ENCODE results near the gene TMUB1.

TMUB1 gene

GRCh38 chr7:151040616-151041375 is 42.5 kb downstream of the TMUB1 start:
- no peak overlapping the region for H3K18ac ChIP-seq (ENCODE audit: low read length)
- peaks cover 13% of the 10 kb centered on the region for H3K79me1 ChIP-seq (ENCODE audit: low read length)
- no peak overlapping the region for H3K4me3 ChIP-seq (ENCODE audit: low read depth, low read length)
- H3K27ac ChIP-seq (ENCODE audit: low read depth, low read length): no peak overlapping the region
- no peak for DNase-seq
- no peak overlapping the region for H4K8ac ChIP-seq (ENCODE audit: low read depth, low read length)
- no peak overlapping the region for H3K9ac ChIP-seq (ENCODE audit: low read length)
- H3K36me3 ChIP-seq (ENCODE audit: control insufficient read depth in 1 of 2, insufficient read depth in 2 of 2, low read length in 2 of 2): peaks cover 39 to 47% of the 10 kb centered on the region in 2 experiments
- peaks cover 19 to 21% of the 10 kb centered on the region in 2 experiments for H3K4me1 ChIP-seq (ENCODE audit: control insufficient read depth in 1 of 2, insufficient read depth in 2 of 2, low read length in 2 of 2)
- H2AFZ ChIP-seq (ENCODE audit: insufficient read depth, low read length, poor library complexity): no peak overlapping the region
- WGBS (ENCODE audit: extremely low coverage, insufficient coverage, insufficient read length): no CpG with 5 or more reads among the region's 30 CpGs
- peak overlapping the region; percentile 13 for H2AK5ac ChIP-seq (ENCODE audit: low read length)
- peak overlapping the region; percentile 33 for H3K14ac ChIP-seq (ENCODE audit: low read length)
- H3K4ac ChIP-seq (ENCODE audit: low read depth, low read length): no peak overlapping the region
- H3K27me3 ChIP-seq (ENCODE audit: insufficient read depth, low read length): no peaks in the 10 kb centered on the region
- H3K4me2 ChIP-seq (ENCODE audit: low read length): no peak overlapping the region
- H4K91ac ChIP-seq (ENCODE audit: low read depth, low read length): peak overlapping the region; percentile 74
- H3K23ac ChIP-seq (ENCODE audit: low read length): no peak overlapping the region
- peak overlapping the region; percentile 65 for H2BK120ac ChIP-seq (ENCODE audit: insufficient read depth, low read length, poor library complexity)
- no peaks in the 10 kb centered on the region for H3K79me2 ChIP-seq (ENCODE audit: control insufficient read depth, insufficient read depth, low read length, poor library complexity)
- peak overlapping the region; percentile 42 for H2BK12ac ChIP-seq (ENCODE audit: low read length)
- peaks cover 1% of the 10 kb centered on the region for H3K9me3 ChIP-seq (ENCODE audit: insufficient read depth, low read depth, low read length)
- no peak overlapping the region for H4K12ac ChIP-seq (ENCODE audit: low read depth, low read length)
- H2BK5ac ChIP-seq (ENCODE audit: low read depth, low read length, poor library complexity): no peak overlapping the region

GRCh38 chr7:151039850-151040548 is 43.3 kb downstream of the TMUB1 start:
- Histone ChIP-seq H3K4me3 (ENCODE audit: low read depth, low read length) (no peak overlapping the region), H3K14ac (ENCODE audit: low read length) (peak overlapping the region; percentile 41), H3K4me1 (ENCODE audit: control insufficient read depth in 1 of 2, insufficient read depth in 2 of 2, low read length in 2 of 2) (peaks cover 19 to 21% of the 10 kb centered on the region in 2 experiments), H3K9ac (ENCODE audit: low read length) (no peak overlapping the region), H3K4me2 (ENCODE audit: low read length) (no peak overlapping the region), H2BK5ac (ENCODE audit: low read depth, low read length, poor library complexity) (peak overlapping the region; percentile 64), H3K9me3 (ENCODE audit: insufficient read depth, low read depth, low read length) (peaks cover 1% of the 10 kb centered on the region), H3K18ac (ENCODE audit: low read length) (peak overlapping the region; percentile 33), H4K8ac (ENCODE audit: low read depth, low read length) (peak overlapping the region; percentile 25), H2AK5ac (ENCODE audit: low read length) (peak overlapping the region; percentile 31), H3K23ac (ENCODE audit: low read length) (no peak overlapping the region), H3K27me3 (ENCODE audit: insufficient read depth, low read length) (no peaks in the 10 kb centered on the region), H3K36me3 (ENCODE audit: control insufficient read depth in 1 of 2, insufficient read depth in 2 of 2, low read length in 2 of 2) (peaks cover 40 to 49% of the 10 kb centered on the region in 2 experiments), H3K79me1 (ENCODE audit: low read length) (peaks cover 13% of the 10 kb centered on the region), H4K12ac (ENCODE audit: low read depth, low read length) (no peak overlapping the region), H2AFZ (ENCODE audit: insufficient read depth, low read length, poor library complexity) (no peak overlapping the region), H3K4ac (ENCODE audit: low read depth, low read length) (peak overlapping the region; percentile 12), H3K79me2 (ENCODE audit: control insufficient read depth, insufficient read depth, low read length, poor library complexity) (no peaks in the 10 kb centered on the region), H3K27ac (ENCODE audit: low read depth, low read length) (peak overlapping the region; percentile 76), H2BK120ac (ENCODE audit: insufficient read depth, low read length, poor library complexity) (peak overlapping the region; percentile 65), H2BK12ac (ENCODE audit: low read length) (peak overlapping the region; percentile 42), H4K91ac (ENCODE audit: low read depth, low read length) (peak overlapping the region; percentile 74)
- no peak for DNase-seq
- WGBS (ENCODE audit: extremely low coverage, insufficient coverage, insufficient read length): no CpG with 5 or more reads among the region's 18 CpGs

- H3K79me1 ChIP-seq (ENCODE audit: low read length): peaks cover 13% of the 10 kb centered on the region
- H2AK5ac ChIP-seq (ENCODE audit: low read length): peak overlapping the region; percentile 31
- no peak overlapping the region for H3K4me2 ChIP-seq (ENCODE audit: low read length)
- peak overlapping the region; percentile 40 for H3K18ac ChIP-seq (ENCODE audit: low read length)
- peaks cover 42 to 55% of the 10 kb centered on the region in 2 experiments for H3K36me3 ChIP-seq (ENCODE audit: control insufficient read depth in 1 of 2, insufficient read depth in 2 of 2, low read length in 2 of 2)
- H3K9ac ChIP-seq (ENCODE audit: low read length): no peak overlapping the region
- no peak overlapping the region for H4K12ac ChIP-seq (ENCODE audit: low read depth, low read length)
- H3K27ac ChIP-seq (ENCODE audit: low read depth, low read length): peak overlapping the region; percentile 87
- peak overlapping the region; percentile 64 for H2BK5ac ChIP-seq (ENCODE audit: low read depth, low read length, poor library complexity)
- H3K14ac ChIP-seq (ENCODE audit: low read length): peak overlapping the region; percentile 41
- peak overlapping the region; percentile 42 for H2BK12ac ChIP-seq (ENCODE audit: low read length)
- H4K91ac ChIP-seq (ENCODE audit: low read depth, low read length): peak overlapping the region; percentile 74
- no peak overlapping the region for H3K4me3 ChIP-seq (ENCODE audit: low read depth, low read length)
- DNase-seq: peak; percentile 66 to 70
- H2AFZ ChIP-seq (ENCODE audit: insufficient read depth, low read length, poor library complexity): no peak overlapping the region
- H3K9me3 ChIP-seq (ENCODE audit: insufficient read depth, low read depth, low read length): peaks cover 1% of the 10 kb centered on the region
- peak overlapping the region; percentile 65 for H2BK120ac ChIP-seq (ENCODE audit: insufficient read depth, low read length, poor library complexity)
- peak overlapping the region; percentile 25 for H4K8ac ChIP-seq (ENCODE audit: low read depth, low read length)
- peak overlapping the region; percentile 13 for H3K4ac ChIP-seq (ENCODE audit: low read depth, low read length)
- H3K23ac ChIP-seq (ENCODE audit: low read length): no peak overlapping the region
- H3K79me2 ChIP-seq (ENCODE audit: control insufficient read depth, insufficient read depth, low read length, poor library complexity): no peaks in the 10 kb centered on the region
- H3K27me3 ChIP-seq (ENCODE audit: insufficient read depth, low read length): no peaks in the 10 kb centered on the region
- peaks cover 19 to 21% of the 10 kb centered on the region in 2 experiments for H3K4me1 ChIP-seq (ENCODE audit: control insufficient read depth in 1 of 2, insufficient read depth in 2 of 2, low read length in 2 of 2)
- no CpG with 5 or more reads among the region's 12 CpGs for WGBS (ENCODE audit: extremely low coverage, insufficient coverage, insufficient read length)
These were observed 44.1 kb downstream of the TMUB1 start for GRCh38 chr7:151038951-151039849.

DNA sequence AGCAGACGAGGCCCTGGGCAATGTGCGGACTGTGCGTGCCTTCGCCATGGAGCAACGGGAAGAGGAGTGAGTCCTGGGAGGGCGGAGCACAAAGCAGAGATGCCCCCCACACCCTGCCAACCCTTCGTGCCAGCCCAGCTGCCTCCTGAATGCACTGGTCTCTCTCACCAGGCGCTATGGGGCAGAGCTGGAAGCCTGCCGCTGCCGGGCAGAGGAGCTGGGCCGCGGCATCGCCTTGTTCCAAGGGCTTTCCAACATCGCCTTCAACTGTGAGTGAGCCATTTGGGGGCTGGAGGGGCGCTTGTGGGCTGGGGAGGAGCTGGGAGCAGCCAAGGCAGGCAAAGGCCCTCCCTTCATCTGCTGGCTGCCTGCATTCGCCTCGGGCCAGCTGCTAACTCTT is 47.4 kb downstream of the TMUB1 start:
- Histone ChIP-seq H2BK5ac (ENCODE audit: low read depth, low read length, poor library complexity) (no peak overlapping the region), H2AK5ac (ENCODE audit: low read length) (no peak overlapping the region), H3K79me1 (ENCODE audit: low read length) (peaks cover 13% of the 10 kb centered on the region), H3K9ac (ENCODE audit: low read length) (no peak overlapping the region), H3K14ac (ENCODE audit: low read length) (no peak overlapping the region), H3K9me3 (ENCODE audit: insufficient read depth, low read depth, low read length) (peaks cover 1% of the 10 kb centered on the region), H2BK120ac (ENCODE audit: insufficient read depth, low read length, poor library complexity) (no peak overlapping the region), H3K4me3 (ENCODE audit: low read depth, low read length) (no peak overlapping the region), H3K27ac (ENCODE audit: low read depth, low read length) (no peak overlapping the region), H3K36me3 (ENCODE audit: control insufficient read depth in 1 of 2, insufficient read depth in 2 of 2, low read length in 2 of 2) (peaks cover 38 to 45% of the 10 kb centered on the region in 2 experiments), H2BK12ac (ENCODE audit: low read length) (no peak overlapping the region), H3K4me2 (ENCODE audit: low read length) (no peak overlapping the region), H4K8ac (ENCODE audit: low read depth, low read length) (no peak overlapping the region), H4K12ac (ENCODE audit: low read depth, low read length) (no peak overlapping the region), H3K79me2 (ENCODE audit: control insufficient read depth, insufficient read depth, low read length, poor library complexity) (no peaks in the 10 kb centered on the region), H2AFZ (ENCODE audit: insufficient read depth, low read length, poor library complexity) (no peak overlapping the region), H3K4ac (ENCODE audit: low read depth, low read length) (no peak overlapping the region), H3K27me3 (ENCODE audit: insufficient read depth, low read length) (no peaks in the 10 kb centered on the region), H3K23ac (ENCODE audit: low read length) (no peak overlapping the region), H3K4me1 (ENCODE audit: control insufficient read depth in 1 of 2, insufficient read depth in 2 of 2, low read length in 2 of 2) (peaks cover 19 to 21% of the 10 kb centered on the region in 2 experiments), H4K91ac (ENCODE audit: low read depth, low read length) (no peak overlapping the region), H3K18ac (ENCODE audit: low read length) (no peak overlapping the region)
- no peak for DNase-seq
- WGBS (ENCODE audit: extremely low coverage, insufficient coverage, insufficient read length): no CpG with 5 or more reads among the region's 17 CpGs
